Neuron (in vitro differentiated cells): ENCODE data around the gene MPEG1.

Experiments used
- H2AFZ ChIP-seq: one replicate; pipeline ENCODE4 v1.6.1; 2013; ENCODE audit warnings: low read depth, mild to moderate bottlenecking, inconsistent platforms, low read length, moderate library complexity
- H3K27me3 ChIP-seq: one replicate; pipeline ENCODE4 v1.6.1; 2013; ENCODE audit warnings: low read length; ENCODE audit not compliant: insufficient read depth
- H3K36me3 ChIP-seq: one replicate; pipeline ENCODE4 v1.6.1; 2013; ENCODE audit warnings: low read length; ENCODE audit not compliant: insufficient read depth
- H3K4me1 ChIP-seq: one replicate; pipeline ENCODE4 v1.6.1; 2013; ENCODE audit warnings: low read length; ENCODE audit not compliant: insufficient read depth
- H3K4me3 ChIP-seq: 2 replicates; pipeline ENCODE4 v1.5.1; 2013; ENCODE audit warnings: mild to moderate bottlenecking, low read length, moderate library complexity
- H3K9me3 ChIP-seq: one replicate; pipeline ENCODE4 v1.6.1; 2013; ENCODE audit warnings: low read length

Gene MPEG1

DNA sequence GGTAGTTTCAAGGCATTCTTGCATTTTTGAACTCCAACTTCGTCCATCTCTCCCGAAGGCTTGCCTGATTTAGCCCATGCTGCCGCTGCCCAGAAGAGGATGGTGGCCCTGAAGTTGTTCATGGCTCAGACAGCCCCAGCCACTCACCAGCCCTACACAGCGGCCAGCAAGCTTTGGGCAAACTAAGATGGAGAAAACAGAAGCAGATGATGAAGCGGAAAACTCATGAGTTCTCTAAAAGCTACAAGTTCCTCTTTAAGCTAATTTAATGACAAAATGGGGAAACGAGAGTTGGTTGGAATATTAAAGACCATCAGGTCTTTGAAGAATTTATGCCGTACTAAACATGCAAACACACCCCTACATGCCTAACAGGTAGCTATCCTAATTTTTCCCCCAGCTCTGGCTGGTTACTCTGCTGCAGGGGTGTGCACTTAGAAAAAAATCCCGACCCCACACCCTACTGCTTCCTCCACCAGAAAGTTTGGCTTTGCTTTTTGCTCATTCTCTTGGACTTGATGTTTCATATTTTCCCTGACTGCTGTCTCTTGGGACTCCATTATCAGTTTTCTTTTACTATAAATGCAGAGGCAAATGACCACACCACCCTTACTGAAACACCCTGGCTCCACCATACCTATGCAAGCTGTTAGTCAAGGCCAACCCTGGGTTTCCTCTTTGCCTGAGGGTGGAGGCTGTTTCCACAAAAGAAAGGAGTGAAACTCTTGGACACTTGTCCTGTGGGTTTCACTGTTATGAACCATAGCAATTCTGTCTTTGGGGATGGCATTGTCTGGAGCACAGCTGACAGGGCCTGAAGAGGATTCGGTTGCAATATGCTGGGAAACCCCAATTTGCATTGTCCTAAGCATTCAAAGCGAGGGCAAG is at the start of gene MPEG1:
Gene MPEG1, minus strand, starts transcription at position 184 of the 888 bp plus-strand sequence. Its CDS starts 62 bp downstream, at position 122.
- Histone ChIP-seq H3K4me3 (no peak within 1 kb of the TSS), H3K27me3 (no peaks in the 10 kb centered on the region), H3K36me3 (peaks cover 16% of the 10 kb centered on the region), H2AFZ (no peak within 1 kb of the TSS), H3K4me1 (no peaks in the 10 kb centered on the region), H3K9me3 (peaks cover 1% of the 10 kb centered on the region)

DNA sequence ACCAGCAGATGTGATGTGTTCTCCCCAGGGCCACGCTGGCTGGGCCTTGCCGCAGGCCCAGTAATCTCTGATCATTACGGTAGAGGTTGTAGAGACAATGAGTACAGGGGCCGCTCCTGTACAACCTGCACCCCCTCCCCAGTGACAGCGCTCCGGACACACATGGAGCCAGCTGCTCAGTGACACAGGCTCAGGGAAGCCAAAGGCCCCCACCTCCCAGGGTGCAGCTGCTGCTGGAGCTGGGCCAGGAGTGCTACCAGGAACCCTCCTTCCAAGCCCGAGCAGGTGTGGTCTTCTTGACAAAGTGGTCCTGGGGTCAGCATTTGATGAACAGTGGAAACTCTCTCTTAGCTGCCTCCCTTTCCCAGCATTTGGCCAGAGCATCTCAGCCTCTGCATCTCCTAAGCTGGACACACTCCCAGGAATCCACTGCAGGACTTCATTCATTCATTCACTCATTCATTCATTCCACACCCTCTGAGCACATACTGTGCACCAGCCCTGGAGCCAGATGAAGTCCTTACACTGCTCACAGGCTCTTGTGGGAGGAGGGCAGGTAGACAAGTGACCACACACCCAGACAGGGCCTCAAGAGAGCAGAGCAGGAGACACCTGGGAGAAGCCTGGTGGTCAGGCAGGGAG is 49.6 kb upstream of the MPEG1 start:
- H2AFZ ChIP-seq: no peak overlapping the region
- H3K27me3 ChIP-seq: peaks cover 5% of the 10 kb centered on the region
- no peaks in the 10 kb centered on the region for H3K4me1 ChIP-seq
- no peaks in the 10 kb centered on the region for H3K9me3 ChIP-seq
- H3K4me3 ChIP-seq: no peak overlapping the region
- no peaks in the 10 kb centered on the region for H3K36me3 ChIP-seq

GRCh38 chr11:59261150-59261549 is 48.4 kb upstream of the MPEG1 start:
- Histone ChIP-seq H3K4me3 (no peak overlapping the region), H3K4me1 (no peaks in the 10 kb centered on the region), H3K9me3 (no peaks in the 10 kb centered on the region), H3K36me3 (no peaks in the 10 kb centered on the region), H2AFZ (no peak overlapping the region), H3K27me3 (peaks cover 5% of the 10 kb centered on the region)

DNA sequence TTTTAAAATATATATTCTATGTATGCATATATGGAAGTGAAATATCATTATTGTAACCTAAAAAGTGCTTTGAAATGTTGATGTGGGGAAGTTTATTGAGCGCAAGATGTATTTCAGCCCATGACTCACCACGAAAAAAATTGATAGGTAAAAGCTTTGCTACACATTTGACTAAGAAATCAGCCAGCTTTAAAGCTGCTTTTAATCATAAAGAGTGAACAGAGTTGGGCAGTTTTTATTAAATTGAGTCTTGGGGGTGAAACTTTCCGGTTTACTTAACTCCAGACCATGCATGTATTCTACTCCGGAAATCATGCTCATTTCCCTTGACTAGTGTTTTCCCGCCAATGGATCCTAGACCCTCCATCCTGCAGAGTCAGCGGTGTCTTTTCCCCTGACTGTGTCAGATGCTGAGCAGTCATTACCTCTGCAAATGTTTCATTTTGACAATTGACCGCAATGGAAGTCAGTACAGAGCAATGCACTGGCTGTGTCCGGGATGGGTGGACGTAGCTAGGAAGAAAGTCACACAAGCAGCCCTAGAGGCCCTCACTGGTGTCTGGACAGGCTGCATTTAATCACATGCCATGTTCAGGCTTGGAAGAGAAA is 47.2 kb upstream of the MPEG1 start:
- H3K27me3 ChIP-seq: peaks cover 5% of the 10 kb centered on the region

GRCh38 chr11:59259047-59259446 is 46.3 kb upstream of the MPEG1 start:
- H3K4me3 ChIP-seq: no peak overlapping the region
- no peak overlapping the region for H2AFZ ChIP-seq
- H3K27me3 ChIP-seq: peaks cover 5% of the 10 kb centered on the region
- H3K4me1 ChIP-seq: no peaks in the 10 kb centered on the region
- no peaks in the 10 kb centered on the region for H3K9me3 ChIP-seq
- no peaks in the 10 kb centered on the region for H3K36me3 ChIP-seq

More for the DNA sequence above, 47.2 kb upstream of the MPEG1 start:
- Histone ChIP-seq H3K4me1 (no peaks in the 10 kb centered on the region), H3K9me3 (no peaks in the 10 kb centered on the region), H2AFZ (no peak overlapping the region), H3K36me3 (no peaks in the 10 kb centered on the region), H3K4me3 (no peak overlapping the region)

GRCh38 chr11:59255281-59255680 is 42.6 kb upstream of the MPEG1 start:
- H3K36me3 ChIP-seq: no peaks in the 10 kb centered on the region
- peaks cover 5% of the 10 kb centered on the region for H3K27me3 ChIP-seq
- no peaks in the 10 kb centered on the region for H3K9me3 ChIP-seq
- H2AFZ ChIP-seq: no peak overlapping the region
- H3K4me1 ChIP-seq: no peaks in the 10 kb centered on the region
- no peak overlapping the region for H3K4me3 ChIP-seq

DNA sequence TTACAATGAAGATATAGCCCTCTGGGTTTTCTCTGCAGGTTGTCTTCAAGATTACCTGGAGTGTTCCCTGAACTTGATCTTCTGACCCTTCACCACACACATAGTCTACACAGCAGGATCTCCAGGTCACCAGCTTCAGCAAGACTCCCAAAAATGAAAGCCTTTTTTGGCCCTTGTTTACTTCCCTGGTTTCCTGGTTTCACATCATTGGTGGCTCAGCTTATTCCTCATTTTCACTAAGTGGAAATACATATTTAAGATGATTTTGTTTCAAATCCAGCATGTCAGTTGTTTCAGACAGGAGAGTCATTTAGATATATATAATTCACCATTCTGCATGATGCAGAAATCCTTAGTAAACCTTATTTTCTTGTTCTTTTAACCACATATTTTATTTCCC is 41.6 kb upstream of the MPEG1 start:
- H3K9me3 ChIP-seq: no peaks in the 10 kb centered on the region
- no peak overlapping the region for H3K4me3 ChIP-seq
- no peaks in the 10 kb centered on the region for H3K4me1 ChIP-seq
- no peaks in the 10 kb centered on the region for H3K36me3 ChIP-seq
- peaks cover 5% of the 10 kb centered on the region for H3K27me3 ChIP-seq
- H2AFZ ChIP-seq: no peak overlapping the region

DNA sequence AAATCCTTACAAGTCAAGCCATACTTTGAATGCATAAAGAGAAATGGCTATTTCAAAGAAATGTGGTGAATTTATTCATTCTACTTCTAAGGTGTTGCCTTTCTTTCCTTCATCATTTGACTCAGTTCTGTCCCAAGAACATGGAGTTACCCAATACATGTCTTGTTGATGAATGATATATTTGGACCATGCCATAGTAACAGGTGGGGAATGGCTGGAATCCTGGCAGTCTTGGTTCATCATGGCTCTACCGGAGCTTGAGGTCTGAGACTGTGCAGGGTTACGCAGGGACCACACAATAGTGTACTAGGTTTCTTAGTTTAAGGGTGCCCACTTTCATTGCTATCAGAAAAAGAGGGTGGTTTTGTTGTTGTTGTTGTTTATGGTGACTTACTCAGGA is 40.3 kb upstream of the MPEG1 start:
- Histone ChIP-seq H2AFZ (no peak overlapping the region), H3K4me1 (no peaks in the 10 kb centered on the region), H3K36me3 (no peaks in the 10 kb centered on the region), H3K4me3 (no peak overlapping the region), H3K9me3 (no peaks in the 10 kb centered on the region), H3K27me3 (peaks cover 11% of the 10 kb centered on the region)

- Histone ChIP-seq H3K4me1 (no peaks in the 10 kb centered on the region), H3K4me3 (no peak overlapping the region), H3K27me3 (peaks cover 9% of the 10 kb centered on the region), H3K9me3 (no peaks in the 10 kb centered on the region), H3K36me3 (no peaks in the 10 kb centered on the region), H2AFZ (no peak overlapping the region)
Observed at GRCh38 chr11:59249535-59249934, 36.8 kb upstream of the MPEG1 start.

GRCh38 chr11:59247531-59248227 is 35.0 kb upstream of the MPEG1 start:
- H3K4me3 ChIP-seq: no peak overlapping the region
- H3K27me3 ChIP-seq: peaks cover 9% of the 10 kb centered on the region
- H3K4me1 ChIP-seq: no peaks in the 10 kb centered on the region
- H2AFZ ChIP-seq: no peak overlapping the region
- H3K36me3 ChIP-seq: no peaks in the 10 kb centered on the region
- no peaks in the 10 kb centered on the region for H3K9me3 ChIP-seq

DNA sequence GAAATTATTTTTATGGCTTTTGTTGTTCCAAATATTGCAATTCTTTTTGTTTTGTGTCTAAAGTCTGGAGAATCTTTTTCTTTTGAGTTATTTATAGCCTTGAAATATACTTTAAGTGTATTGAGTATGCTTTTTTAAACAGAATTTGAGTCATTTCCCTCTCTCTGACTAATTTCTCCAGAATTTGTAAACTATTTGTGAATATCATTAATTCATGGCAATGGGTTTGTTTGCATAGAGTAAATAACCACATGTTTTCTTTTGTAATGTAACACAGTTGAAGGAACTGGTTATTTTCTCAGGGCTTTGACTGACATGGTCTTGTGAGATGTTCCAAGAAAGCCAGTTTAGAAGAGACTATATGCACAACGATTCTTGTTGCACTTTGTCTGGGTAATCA is 30.9 kb upstream of the MPEG1 start:
- Histone ChIP-seq H3K4me1 (no peaks in the 10 kb centered on the region), H3K27me3 (peaks cover 7% of the 10 kb centered on the region), H3K9me3 (peaks cover 4% of the 10 kb centered on the region), H3K36me3 (no peaks in the 10 kb centered on the region), H2AFZ (no peak overlapping the region), H3K4me3 (no peak overlapping the region)

- no peak overlapping the region for H3K4me3 ChIP-seq
- H2AFZ ChIP-seq: no peak overlapping the region
- H3K36me3 ChIP-seq: no peaks in the 10 kb centered on the region
- peaks cover 4% of the 10 kb centered on the region for H3K9me3 ChIP-seq
- no peaks in the 10 kb centered on the region for H3K4me1 ChIP-seq
- H3K27me3 ChIP-seq: no peaks in the 10 kb centered on the region
Observed at GRCh38 chr11:59240322-59240721, 27.6 kb upstream of the MPEG1 start.

- no peak overlapping the region for H3K4me3 ChIP-seq
- H3K27me3 ChIP-seq: peaks cover 14% of the 10 kb centered on the region
- H2AFZ ChIP-seq: no peak overlapping the region
- H3K36me3 ChIP-seq: no peaks in the 10 kb centered on the region
- peaks cover 4% of the 10 kb centered on the region for H3K9me3 ChIP-seq
- H3K4me1 ChIP-seq: no peaks in the 10 kb centered on the region
Observed at GRCh38 chr11:59226396-59226795, 13.7 kb upstream of the MPEG1 start.
